Lower leg skin (tissue), 4 donors: ENCODE data around the gene TOMT. TPM values are rescaled to one million over a fixed set of nuclear protein-coding genes. Genes with fewer than 3 reads are reported as not detected.

Experiments
- DNase-seq, 2 donors: peaks; one replicate each; pipeline ENCODE4 v3.0.0-alpha.2; 2019; ENCODE audit warnings: low spot score in 2 of 2
- H3K4me3 ChIP-seq: fragments of 200-600 bp; sonication (generic); 2 replicates; pipeline ENCODE4 v1.5.1; 2017; ENCODE audit warnings: mild to moderate bottlenecking, low read depth; ENCODE audit not compliant: poor library complexity, severe bottlenecking
- CTCF ChIP-seq, 3 donors: fragments of 450-650 bp; IDR thresholded peaks; one replicate each; pipeline ENCODE4 v1.5.1; 2016; ENCODE audit warnings: antibody characterized with exemption in 3 of 3, mild to moderate bottlenecking in 3 of 3, moderate library complexity in 2 of 3
- POLR2A ChIP-seq, 2 donors: fragments of 450-650 bp; IDR thresholded peaks; one replicate each; pipeline ENCODE4 v1.6.1; 2016 to 2017; ENCODE audit warnings: antibody characterized with exemption in 2 of 2, mild to moderate bottlenecking in 1 of 2, moderate library complexity in 1 of 2
- WGBS, 2 donors: methylation state at CpG; one replicate each; pipeline ENCODE4 v1.1.5; 2018; 5-methylcytosine and 5-hydroxymethylcytosine counted together
- intact Hi-C: fragments of 100-400 bp; cut with DNase I; formaldehyde crosslinking; loops from one replicate; pipeline ENCODE4 v1.15.0; 2023; ENCODE audit warnings: low total_unique reads
- total RNA-seq, 4 donors: library from RNA; depleted of rRNA; stranded (reverse); fragments of >200 nt; gene quantifications; one replicate each; pipeline ENCODE4 v1.1.0, GENCODE V29; 2016

Gene TOMT
- total RNA-seq, 4 donors from 2014 or later: not detected

GRCh38 chr11:72112978-72113808 lies 7.5 kb downstream of the TOMT start:
- H3K4me3 ChIP-seq: no peak overlapping the region
- TF ChIP-seq CTCF (IDR thresholded peaks at IDR 0.05): no peak
- no peak for DNase-seq
- 47 to 56% methylated on average over 9 of the region's 9 CpGs for WGBS, 2 donors
- intact Hi-C loops: no loop called here

- 61 to 76% methylated on average over 1 of the region's 1 CpG for WGBS, 2 donors
- TF ChIP-seq CTCF (IDR thresholded peaks at IDR 0.05) (no peak), POLR2A (IDR thresholded peaks at IDR 0.05) (no peak)
- H3K4me3 ChIP-seq: no peak overlapping the region
- no peak for DNase-seq
- intact Hi-C loops: no loop called here
Measured at GRCh38 chr11:72114570-72114969, 8.8 kb downstream of the TOMT start.

GRCh38 chr11:72116019-72116755 lies 10.5 kb downstream of the TOMT start:
- intact Hi-C loops: no loop called here
- TF ChIP-seq POLR2A (IDR thresholded peaks at IDR 0.05) (no peak), CTCF (IDR thresholded peaks at IDR 0.05) (no peak)
- no peak for DNase-seq
- 94 to 95% methylated on average over 6 of the region's 6 CpGs for WGBS, 2 donors
- H3K4me3 ChIP-seq: no peak overlapping the region

- H3K4me3 ChIP-seq: no peak overlapping the region
- no peak for DNase-seq
- no peak for TF ChIP-seq CTCF (IDR thresholded peaks at IDR 0.05)
- WGBS, 2 donors: 77% methylated on average over 6 of the region's 6 CpGs
- intact Hi-C loops: no loop called here
Measured at GRCh38 chr11:72119198-72119597, 13.5 kb downstream of the TOMT start.

GRCh38 chr11:72120930-72121329 lies 15.2 kb downstream of the TOMT start:
- TF ChIP-seq CTCF (IDR thresholded peaks at IDR 0.05) (no peak), POLR2A (IDR thresholded peaks at IDR 0.05) (no peak)
- H3K4me3 ChIP-seq: no peak overlapping the region
- DNase-seq: no peak
- WGBS, 2 donors: 79 to 81% methylated on average over 2 of the region's 2 CpGs
- intact Hi-C loops: no loop called here
